GM13977 (cell line): Measurements from ENCODE around the gene DDX56.

Experiments
- DNase-seq: peaks from one replicate; pipeline ENCODE4 v3.0.0; 2012; ENCODE audit warnings: low spot score
- in situ Hi-C: fragments of 300-500 bp; cut with MboI; formaldehyde crosslinking; loops from one replicate; pipeline ENCODE4 v1.12.0; 2022; ENCODE audit warnings: low sequenced_read_pairs, low pct_unique_long_range_greater_than_20kb, mixed read lengths, inconsistent platforms; ENCODE audit not compliant: unreplicated experiment
- TF ChIP-seq, protein P1 (sequence below): IDR thresholded peaks from 2 replicates; pipeline ENCODE4 v1.5.1; 2012; ENCODE audit warnings: mild to moderate bottlenecking, control low read depth; ENCODE audit not compliant: insufficient read depth; ENCODE audit errors: extremely low read depth, missing control alignments

Gene DDX56

DNA sequence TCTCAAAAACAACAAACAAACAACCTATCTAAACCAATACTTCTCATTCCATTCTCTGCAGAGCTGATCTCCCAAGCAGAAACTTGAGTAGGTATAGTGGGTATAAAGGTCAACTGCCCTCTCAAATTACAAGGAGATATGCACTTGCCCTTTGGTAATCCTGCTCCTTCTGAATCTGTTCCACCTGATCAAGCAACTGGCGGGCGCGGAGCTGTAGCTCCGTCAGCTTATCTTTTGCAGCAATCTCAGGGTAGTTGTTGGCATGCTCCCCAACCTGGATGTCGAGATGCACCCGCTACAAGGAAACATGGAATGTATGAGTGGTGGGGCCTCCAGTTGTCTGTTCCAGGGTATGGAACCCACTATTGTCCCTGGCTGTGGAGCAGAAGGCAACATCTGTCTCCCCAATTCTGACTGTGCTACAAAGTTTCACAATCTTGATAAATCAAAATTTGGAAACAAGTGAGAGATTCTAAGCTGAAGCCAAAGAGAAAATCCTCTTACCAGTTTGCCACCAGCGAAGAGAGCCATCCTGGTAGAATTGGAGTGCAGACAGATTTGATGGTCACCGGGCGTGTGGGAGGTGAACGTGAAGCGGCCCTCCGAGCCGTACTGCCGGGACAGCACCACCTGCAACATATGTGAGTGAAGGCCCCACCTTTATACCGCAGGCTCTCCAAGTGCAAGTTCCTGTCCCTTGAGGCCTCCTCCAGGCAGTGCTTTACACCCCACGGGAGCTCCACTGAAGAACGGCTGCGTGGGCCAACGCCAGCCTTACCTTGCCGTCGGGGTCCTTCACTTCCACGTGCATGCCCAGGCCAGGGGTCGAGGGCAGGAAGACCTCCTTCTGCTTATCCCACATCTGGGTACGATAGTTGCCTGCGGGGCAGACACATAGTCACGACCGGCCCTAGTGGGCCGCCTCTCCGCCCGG, 7.5 kb upstream of the DDX56 start:
- in situ Hi-C loops = loop anchor here (10.0 to 25.0 kb wide), 2 partner anchors 264 to 556 kb away; partner anchors contain the start of gene H2AZ2
- TF ChIP-seq, protein P1, sequence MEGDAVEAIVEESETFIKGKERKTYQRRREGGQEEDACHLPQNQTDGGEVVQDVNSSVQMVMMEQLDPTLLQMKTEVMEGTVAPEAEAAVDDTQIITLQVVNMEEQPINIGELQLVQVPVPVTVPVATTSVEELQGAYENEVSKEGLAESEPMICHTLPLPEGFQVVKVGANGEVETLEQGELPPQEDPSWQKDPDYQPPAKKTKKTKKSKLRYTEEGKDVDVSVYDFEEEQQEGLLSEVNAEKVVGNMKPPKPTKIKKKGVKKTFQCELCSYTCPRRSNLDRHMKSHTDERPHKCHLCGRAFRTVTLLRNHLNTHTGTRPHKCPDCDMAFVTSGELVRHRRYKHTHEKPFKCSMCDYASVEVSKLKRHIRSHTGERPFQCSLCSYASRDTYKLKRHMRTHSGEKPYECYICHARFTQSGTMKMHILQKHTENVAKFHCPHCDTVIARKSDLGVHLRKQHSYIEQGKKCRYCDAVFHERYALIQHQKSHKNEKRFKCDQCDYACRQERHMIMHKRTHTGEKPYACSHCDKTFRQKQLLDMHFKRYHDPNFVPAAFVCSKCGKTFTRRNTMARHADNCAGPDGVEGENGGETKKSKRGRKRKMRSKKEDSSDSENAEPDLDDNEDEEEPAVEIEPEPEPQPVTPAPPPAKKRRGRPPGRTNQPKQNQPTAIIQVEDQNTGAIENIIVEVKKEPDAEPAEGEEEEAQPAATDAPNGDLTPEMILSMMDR = no peak
- peak; percentile 61 for DNase-seq

DNA sequence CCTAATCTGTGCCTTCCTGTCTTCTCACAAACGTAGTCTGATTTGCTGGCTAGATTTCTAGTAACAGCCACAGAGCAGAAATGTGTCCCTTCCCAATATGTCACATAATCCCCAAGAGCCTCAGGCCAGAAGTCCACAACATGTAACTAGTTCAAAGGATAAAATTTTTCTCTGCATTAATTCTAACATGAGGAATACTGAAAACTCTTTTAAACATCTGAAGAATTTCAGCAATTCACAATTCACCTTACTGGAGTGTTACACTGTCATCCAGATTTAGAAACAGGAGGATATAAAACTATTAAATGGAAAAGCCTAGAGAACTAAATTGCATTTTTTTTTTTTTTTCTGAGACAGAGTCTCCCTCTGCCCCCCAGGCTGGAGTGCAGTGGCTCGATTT, 2.5 kb upstream of the DDX56 start:
- no peak for DNase-seq
- in situ Hi-C loops = loop anchor here (25.0 kb wide), 1 partner anchor 561 kb away; no protein-coding TSS in a partner anchor
- TF ChIP-seq, protein P1 = no peak

DNA sequence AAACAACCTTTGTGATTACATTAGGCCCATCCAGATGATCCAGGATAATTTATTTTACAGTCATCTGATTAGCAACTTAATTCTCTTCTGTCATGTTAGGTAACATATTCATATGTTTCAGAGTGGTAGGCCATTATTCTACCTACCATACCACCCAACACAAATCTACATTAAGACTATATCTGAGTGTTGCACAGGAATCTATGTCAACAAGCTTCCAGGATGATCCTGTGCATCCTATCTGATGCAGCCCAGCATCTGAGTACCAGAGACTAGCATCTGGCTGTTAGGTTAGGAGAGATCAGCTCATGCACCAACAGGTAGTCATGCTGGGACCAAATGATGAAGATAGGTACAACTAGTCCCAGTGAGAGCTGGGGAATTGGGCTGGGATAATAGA, 1.3 kb upstream of the DDX56 start:
- TF ChIP-seq, protein P1 = no peak
- in situ Hi-C loops = loop anchor here (25.0 kb wide), 1 partner anchor 562 kb away; no protein-coding TSS in a partner anchor
- no peak for DNase-seq

DNA sequence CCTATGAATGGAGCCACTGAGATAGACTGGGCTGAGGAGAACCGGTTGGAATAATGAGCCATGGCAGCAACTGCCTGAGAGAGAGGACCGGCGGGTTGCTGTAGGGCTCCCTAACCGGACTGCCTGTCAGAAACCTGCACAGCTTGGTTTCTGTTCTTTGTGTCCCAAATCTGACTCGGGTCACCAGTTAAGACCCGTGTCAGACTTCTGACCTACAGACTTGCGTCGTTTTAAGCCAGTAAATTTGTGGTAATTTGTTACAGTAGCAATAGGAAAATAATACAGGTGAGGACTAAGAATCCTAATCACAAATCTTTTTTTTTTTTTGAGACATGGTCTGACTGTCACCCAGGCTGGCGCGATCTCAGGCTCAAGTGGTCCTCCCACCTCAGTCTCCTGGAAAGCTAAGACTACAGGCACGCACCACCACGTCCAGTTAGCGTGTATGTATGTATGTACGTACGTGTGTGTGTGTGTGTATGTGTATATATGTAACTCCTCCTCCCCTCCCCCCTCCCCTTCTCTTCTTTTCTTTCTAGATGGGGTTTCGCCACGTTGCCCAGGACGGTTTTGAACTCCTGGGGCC, 672 bp upstream of the DDX56 start:
- in situ Hi-C loops = no loop called here
- DNase-seq = no peak
- TF ChIP-seq, protein P1 = no peak

DNA sequence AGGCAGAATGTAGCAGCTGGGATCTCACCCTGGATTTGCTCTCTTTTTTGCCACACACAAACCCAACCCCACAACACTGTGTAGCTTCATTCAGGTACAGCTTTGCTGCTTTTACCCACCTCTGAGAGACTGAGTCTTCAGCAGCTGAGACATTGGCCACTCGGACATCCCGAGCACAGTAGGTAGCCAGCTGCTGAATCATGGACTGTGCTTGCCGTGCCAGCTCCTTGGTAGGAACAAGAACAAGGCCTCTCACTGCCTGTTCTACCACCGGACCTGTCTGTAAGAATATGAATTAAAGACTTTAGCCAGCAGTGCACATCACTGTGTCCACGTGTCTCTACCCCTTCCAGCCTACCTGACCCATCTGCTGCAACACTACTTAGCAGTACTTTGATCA, 937 bp downstream of the DDX56 start:
- TF ChIP-seq, protein P1 = no peak
- no peak for DNase-seq
- in situ Hi-C loops = no loop called here

DNA sequence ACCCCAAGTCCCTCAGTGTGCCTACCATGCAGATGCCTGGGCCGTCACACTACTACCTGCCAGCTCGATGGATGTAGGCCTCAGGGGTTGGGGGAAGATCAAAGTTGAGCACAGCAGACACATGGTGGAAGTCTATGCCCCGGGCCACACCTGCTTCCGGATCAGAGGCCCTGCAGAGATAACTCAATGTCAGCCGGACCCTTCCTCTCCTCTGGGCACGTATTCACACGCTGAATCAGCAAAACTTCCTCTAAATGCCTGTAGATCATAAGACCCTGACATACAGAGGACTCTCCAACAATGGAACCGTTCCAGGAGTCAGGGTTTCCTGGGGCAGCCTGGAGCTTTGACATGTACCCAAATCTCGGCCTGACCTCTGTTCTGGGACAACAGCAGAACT, 3.7 kb downstream of the DDX56 start:
- TF ChIP-seq, protein P1 = no peak
- DNase-seq = no peak
- in situ Hi-C loops = no loop called here
